ENCODE measurements around the gene RPLP1.

The RPLP1 gene

GRCh38 chr15:69415381-69415780 lies 37.2 kb upstream of the RPLP1 start:
- H3K9me3 ChIP-seq (ENCODE audit: control insufficient read depth in 2 of 2, low read length in 2 of 2) = no peaks in the 10 kb centered on the region
- no peak overlapping the region for H3K27ac ChIP-seq (ENCODE audit: low read length)
- no peaks in the 10 kb centered on the region for H3K36me3 ChIP-seq (ENCODE audit: control insufficient read depth in 2 of 2, insufficient read depth in 2 of 2, low read length in 2 of 2)
- peaks cover 11% of the 10 kb centered on the region for H3K4me1 ChIP-seq (ENCODE audit: control insufficient read depth, insufficient read depth, low read length)
- H3K9ac ChIP-seq (ENCODE audit: low read length in 2 of 2) = no peak overlapping the region
- H3K4me3 ChIP-seq (ENCODE audit: low read length in 2 of 2) = no peak overlapping the region
- no peaks in the 10 kb centered on the region for H3K27me3 ChIP-seq (ENCODE audit: control insufficient read depth in 1 of 2, insufficient read depth in 2 of 2, low read length in 2 of 2)

- H3K4me1 ChIP-seq (ENCODE audit: control insufficient read depth, insufficient read depth, low read length) = peaks cover 11% of the 10 kb centered on the region
- no peaks in the 10 kb centered on the region for H3K9me3 ChIP-seq (ENCODE audit: control insufficient read depth in 2 of 2, low read length in 2 of 2)
- no peak overlapping the region for H3K9ac ChIP-seq (ENCODE audit: low read length in 2 of 2)
- no peaks in the 10 kb centered on the region for H3K27me3 ChIP-seq (ENCODE audit: control insufficient read depth in 1 of 2, insufficient read depth in 2 of 2, low read length in 2 of 2)
- H3K27ac ChIP-seq (ENCODE audit: low read length) = no peak overlapping the region
- no peaks in the 10 kb centered on the region for H3K36me3 ChIP-seq (ENCODE audit: control insufficient read depth in 2 of 2, insufficient read depth in 2 of 2, low read length in 2 of 2)
- H3K4me3 ChIP-seq (ENCODE audit: low read length in 2 of 2) = no peak overlapping the region
Measured at GRCh38 chr15:69417581-69417980, 35.0 kb upstream of the RPLP1 start.

- no peak overlapping the region for H3K27ac ChIP-seq (ENCODE audit: low read length)
- H3K4me3 ChIP-seq (ENCODE audit: low read length in 2 of 2) = no peak overlapping the region
- H3K9ac ChIP-seq (ENCODE audit: low read length in 2 of 2) = no peak overlapping the region
- no peaks in the 10 kb centered on the region for H3K27me3 ChIP-seq (ENCODE audit: control insufficient read depth in 1 of 2, insufficient read depth in 2 of 2, low read length in 2 of 2)
- no peaks in the 10 kb centered on the region for H3K4me1 ChIP-seq (ENCODE audit: control insufficient read depth, insufficient read depth, low read length)
- no peaks in the 10 kb centered on the region for H3K9me3 ChIP-seq (ENCODE audit: control insufficient read depth in 2 of 2, low read length in 2 of 2)
- no peaks in the 10 kb centered on the region for H3K36me3 ChIP-seq (ENCODE audit: control insufficient read depth in 2 of 2, insufficient read depth in 2 of 2, low read length in 2 of 2)
Measured at GRCh38 chr15:69421498-69421897, 31.1 kb upstream of the RPLP1 start.

- no peak overlapping the region for H3K9ac ChIP-seq (ENCODE audit: low read length in 2 of 2)
- H3K27ac ChIP-seq (ENCODE audit: low read length) = no peak overlapping the region
- no peaks in the 10 kb centered on the region for H3K27me3 ChIP-seq (ENCODE audit: control insufficient read depth in 1 of 2, insufficient read depth in 2 of 2, low read length in 2 of 2)
- H3K4me1 ChIP-seq (ENCODE audit: control insufficient read depth, insufficient read depth, low read length) = no peaks in the 10 kb centered on the region
- H3K4me3 ChIP-seq (ENCODE audit: low read length in 2 of 2) = no peak overlapping the region
- no peaks in the 10 kb centered on the region for H3K9me3 ChIP-seq (ENCODE audit: control insufficient read depth in 2 of 2, low read length in 2 of 2)
- no peaks in the 10 kb centered on the region for H3K36me3 ChIP-seq (ENCODE audit: control insufficient read depth in 2 of 2, insufficient read depth in 2 of 2, low read length in 2 of 2)
Measured at GRCh38 chr15:69422336-69422895, 30.2 kb upstream of the RPLP1 start.

GRCh38 chr15:69424001-69424400 lies 28.6 kb upstream of the RPLP1 start:
- Histone ChIP-seq H3K9me3 (ENCODE audit: control insufficient read depth in 2 of 2, low read length in 2 of 2) (no peaks in the 10 kb centered on the region), H3K36me3 (ENCODE audit: control insufficient read depth in 2 of 2, insufficient read depth in 2 of 2, low read length in 2 of 2) (no peaks in the 10 kb centered on the region), H3K27me3 (ENCODE audit: control insufficient read depth in 1 of 2, insufficient read depth in 2 of 2, low read length in 2 of 2) (no peaks in the 10 kb centered on the region), H3K27ac (ENCODE audit: low read length) (no peak overlapping the region), H3K9ac (ENCODE audit: low read length in 2 of 2) (no peak overlapping the region), H3K4me1 (ENCODE audit: control insufficient read depth, insufficient read depth, low read length) (no peaks in the 10 kb centered on the region), H3K4me3 (ENCODE audit: low read length in 2 of 2) (no peak overlapping the region)

GRCh38 chr15:69424748-69425413 lies 27.7 kb upstream of the RPLP1 start:
- Histone ChIP-seq H3K9me3 (ENCODE audit: control insufficient read depth in 2 of 2, low read length in 2 of 2) (no peaks in the 10 kb centered on the region), H3K27me3 (ENCODE audit: control insufficient read depth in 1 of 2, insufficient read depth in 2 of 2, low read length in 2 of 2) (no peaks in the 10 kb centered on the region), H3K9ac (ENCODE audit: low read length in 2 of 2) (no peak overlapping the region), H3K36me3 (ENCODE audit: control insufficient read depth in 2 of 2, insufficient read depth in 2 of 2, low read length in 2 of 2) (no peaks in the 10 kb centered on the region), H3K27ac (ENCODE audit: low read length) (no peak overlapping the region), H3K4me1 (ENCODE audit: control insufficient read depth, insufficient read depth, low read length) (no peaks in the 10 kb centered on the region), H3K4me3 (ENCODE audit: low read length in 2 of 2) (no peak overlapping the region)

GRCh38 chr15:69433831-69434230 lies 18.8 kb upstream of the RPLP1 start:
- no peak overlapping the region for H3K4me3 ChIP-seq (ENCODE audit: low read length in 2 of 2)
- H3K9ac ChIP-seq (ENCODE audit: low read length in 2 of 2) = no peak overlapping the region
- H3K27ac ChIP-seq (ENCODE audit: low read length) = no peak overlapping the region
- H3K9me3 ChIP-seq (ENCODE audit: control insufficient read depth in 2 of 2, low read length in 2 of 2) = no peaks in the 10 kb centered on the region
- H3K36me3 ChIP-seq (ENCODE audit: control insufficient read depth in 2 of 2, insufficient read depth in 2 of 2, low read length in 2 of 2) = no peaks in the 10 kb centered on the region
- H3K4me1 ChIP-seq (ENCODE audit: control insufficient read depth, insufficient read depth, low read length) = no peaks in the 10 kb centered on the region
- no peaks in the 10 kb centered on the region for H3K27me3 ChIP-seq (ENCODE audit: control insufficient read depth in 1 of 2, insufficient read depth in 2 of 2, low read length in 2 of 2)

GRCh38 chr15:69434238-69434637 lies 18.4 kb upstream of the RPLP1 start:
- no peak overlapping the region for H3K4me3 ChIP-seq (ENCODE audit: low read length in 2 of 2)
- no peak overlapping the region for H3K27ac ChIP-seq (ENCODE audit: low read length)
- H3K27me3 ChIP-seq (ENCODE audit: control insufficient read depth in 1 of 2, insufficient read depth in 2 of 2, low read length in 2 of 2) = no peaks in the 10 kb centered on the region
- H3K36me3 ChIP-seq (ENCODE audit: control insufficient read depth in 2 of 2, insufficient read depth in 2 of 2, low read length in 2 of 2) = no peaks in the 10 kb centered on the region
- no peak overlapping the region for H3K9ac ChIP-seq (ENCODE audit: low read length in 2 of 2)
- no peaks in the 10 kb centered on the region for H3K9me3 ChIP-seq (ENCODE audit: control insufficient read depth in 2 of 2, low read length in 2 of 2)
- H3K4me1 ChIP-seq (ENCODE audit: control insufficient read depth, insufficient read depth, low read length) = no peaks in the 10 kb centered on the region

- H3K9me3 ChIP-seq (ENCODE audit: control insufficient read depth in 2 of 2, low read length in 2 of 2) = no peaks in the 10 kb centered on the region
- no peak overlapping the region for H3K9ac ChIP-seq (ENCODE audit: low read length in 2 of 2)
- H3K36me3 ChIP-seq (ENCODE audit: control insufficient read depth in 2 of 2, insufficient read depth in 2 of 2, low read length in 2 of 2) = no peaks in the 10 kb centered on the region
- H3K4me3 ChIP-seq (ENCODE audit: low read length in 2 of 2) = no peak overlapping the region
- no peaks in the 10 kb centered on the region for H3K4me1 ChIP-seq (ENCODE audit: control insufficient read depth, insufficient read depth, low read length)
- H3K27ac ChIP-seq (ENCODE audit: low read length) = no peak overlapping the region
- H3K27me3 ChIP-seq (ENCODE audit: control insufficient read depth in 1 of 2, insufficient read depth in 2 of 2, low read length in 2 of 2) = no peaks in the 10 kb centered on the region
Measured at GRCh38 chr15:69434679-69435078, 17.9 kb upstream of the RPLP1 start.

- H3K36me3 ChIP-seq (ENCODE audit: control insufficient read depth in 2 of 2, insufficient read depth in 2 of 2, low read length in 2 of 2) = no peaks in the 10 kb centered on the region
- no peaks in the 10 kb centered on the region for H3K4me1 ChIP-seq (ENCODE audit: control insufficient read depth, insufficient read depth, low read length)
- H3K27ac ChIP-seq (ENCODE audit: low read length) = no peak overlapping the region
- no peaks in the 10 kb centered on the region for H3K27me3 ChIP-seq (ENCODE audit: control insufficient read depth in 1 of 2, insufficient read depth in 2 of 2, low read length in 2 of 2)
- no peak overlapping the region for H3K4me3 ChIP-seq (ENCODE audit: low read length in 2 of 2)
- H3K9me3 ChIP-seq (ENCODE audit: control insufficient read depth in 2 of 2, low read length in 2 of 2) = no peaks in the 10 kb centered on the region
- no peak overlapping the region for H3K9ac ChIP-seq (ENCODE audit: low read length in 2 of 2)
Measured at GRCh38 chr15:69435985-69436384, 16.6 kb upstream of the RPLP1 start.

GRCh38 chr15:69436951-69437350 lies 15.7 kb upstream of the RPLP1 start:
- Histone ChIP-seq H3K9me3 (ENCODE audit: control insufficient read depth in 2 of 2, low read length in 2 of 2) (no peaks in the 10 kb centered on the region), H3K27ac (ENCODE audit: low read length) (no peak overlapping the region), H3K27me3 (ENCODE audit: control insufficient read depth in 1 of 2, insufficient read depth in 2 of 2, low read length in 2 of 2) (no peaks in the 10 kb centered on the region), H3K9ac (ENCODE audit: low read length in 2 of 2) (no peak overlapping the region), H3K36me3 (ENCODE audit: control insufficient read depth in 2 of 2, insufficient read depth in 2 of 2, low read length in 2 of 2) (no peaks in the 10 kb centered on the region), H3K4me1 (ENCODE audit: control insufficient read depth, insufficient read depth, low read length) (no peaks in the 10 kb centered on the region), H3K4me3 (ENCODE audit: low read length in 2 of 2) (no peak overlapping the region)

Data from stomach smooth muscle (tissue), 2 donors.